ENCODE measurements around the gene SH3RF3. TPM values are rescaled to one million over a fixed set of nuclear protein-coding genes. Genes with fewer than 3 reads are reported as not detected.

The SH3RF3 gene
- total RNA-seq, 4 donors from 2014 or later: 2.2 to 6.1 (median 4.2) TPM

- Histone ChIP-seq H3K27ac (no peak overlapping the region), H3K4me1 (peaks cover 38% of the 10 kb centered on the region), H3K9me3 (no peaks in the 10 kb centered on the region), H3K4me3 (no peak overlapping the region), H3K27me3 (no peaks in the 10 kb centered on the region), H3K36me3 (no peaks in the 10 kb centered on the region)
- DNase-seq (ENCODE audit: low spot score in 2 of 2): peak in 1 of 2 donors; percentile 53
- WGBS: 16% methylated on average over 7 of the region's 7 CpGs
- TF ChIP-seq CTCF (IDR thresholded peaks at IDR 0.05) (no peak), POLR2A (IDR thresholded peaks at IDR 0.05) (no peak), EP300 (IDR thresholded peaks at IDR 0.05) (no peak), POLR2AphosphoS5 (IDR thresholded peaks at IDR 0.05) (no peak)
Measured at GRCh38 chr2:109210431-109211200, 81.6 kb downstream of the SH3RF3 start.

- H3K36me3 ChIP-seq: no peaks in the 10 kb centered on the region
- no peak overlapping the region for H3K4me3 ChIP-seq
- H3K9me3 ChIP-seq: no peaks in the 10 kb centered on the region
- peak in 1 of 2 donors; percentile 74 for DNase-seq (ENCODE audit: low spot score in 2 of 2)
- WGBS: 85% methylated on average over 10 of the region's 10 CpGs
- no peaks in the 10 kb centered on the region for H3K27me3 ChIP-seq
- H3K27ac ChIP-seq: no peak overlapping the region
- peaks cover 38% of the 10 kb centered on the region for H3K4me1 ChIP-seq
- TF ChIP-seq POLR2AphosphoS5 (IDR thresholded peaks at IDR 0.05): no peak
- no peak for TF ChIP-seq POLR2A (IDR thresholded peaks at IDR 0.05)
- TF ChIP-seq EP300 (IDR thresholded peaks at IDR 0.05): no peak
- no peak for TF ChIP-seq CTCF (IDR thresholded peaks at IDR 0.05)
Measured at GRCh38 chr2:109211315-109211714, 82.3 kb downstream of the SH3RF3 start.

- 92% methylated on average over 8 of the region's 10 CpGs for WGBS
- TF ChIP-seq CTCF (IDR thresholded peaks at IDR 0.05) (no peak), POLR2A (IDR thresholded peaks at IDR 0.05) (no peak), POLR2AphosphoS5 (IDR thresholded peaks at IDR 0.05) (no peak), EP300 (IDR thresholded peaks at IDR 0.05) (no peak)
- Histone ChIP-seq H3K27ac (no peak overlapping the region), H3K9me3 (no peaks in the 10 kb centered on the region), H3K27me3 (no peaks in the 10 kb centered on the region), H3K4me3 (no peak overlapping the region), H3K36me3 (no peaks in the 10 kb centered on the region), H3K4me1 (peaks cover 44% of the 10 kb centered on the region)
- DNase-seq (ENCODE audit: low spot score in 2 of 2): peak in 1 of 2 donors; percentile 65
Measured at GRCh38 chr2:109212836-109213563, 84.0 kb downstream of the SH3RF3 start.

GRCh38 chr2:109213646-109214433, 84.8 kb downstream of the SH3RF3 start:
- TF ChIP-seq EP300 (IDR thresholded peaks at IDR 0.05) (no peak), POLR2AphosphoS5 (IDR thresholded peaks at IDR 0.05) (no peak), CTCF (IDR thresholded peaks at IDR 0.05) (no peak), POLR2A (IDR thresholded peaks at IDR 0.05) (no peak)

More at GRCh38 chr2:109213646-109214433, 84.8 kb downstream of the SH3RF3 start:
- no peaks in the 10 kb centered on the region for H3K9me3 ChIP-seq
- H3K27me3 ChIP-seq: no peaks in the 10 kb centered on the region
- peaks cover 51% of the 10 kb centered on the region for H3K4me1 ChIP-seq
- 70% methylated on average over 16 of the region's 16 CpGs for WGBS
- H3K36me3 ChIP-seq: no peaks in the 10 kb centered on the region
- no peak overlapping the region for H3K4me3 ChIP-seq
- no peak overlapping the region for H3K27ac ChIP-seq
- peak in 1 of 2 donors; percentile 78 for DNase-seq (ENCODE audit: low spot score in 2 of 2)
